SK-N-SH treated with all-trans-retinoic acid at 6 μM for 48 hours (cell line): ENCODE data around the gene SPTSSB.

Experiments
- CSDC2 ChIP-seq: fragments of 250-450 bp; sonication (Bioruptor Pico); IDR thresholded peaks from 2 replicates; pipeline ENCODE4 v1.5.0; 2020; ENCODE audit warnings: mild to moderate bottlenecking, moderate library complexity
- ISL1 ChIP-seq: fragments of 250-450 bp; sonication (Bioruptor Pico); IDR thresholded peaks from 2 replicates; pipeline ENCODE4 v2.1.2; 2022; ENCODE audit warnings: mild to moderate bottlenecking, moderate library complexity
- PPARA ChIP-seq: fragments of 250-450 bp; sonication (Bioruptor Pico); IDR thresholded peaks from 2 replicates; pipeline ENCODE4 v1.5.0; 2020; ENCODE audit warnings: mild to moderate bottlenecking, borderline replicate concordance
- TCF4 ChIP-seq: fragments of 250-450 bp; sonication (Bioruptor Pico); IDR thresholded peaks from 2 replicates; pipeline ENCODE4 v1.8.0; 2021; ENCODE audit warnings: mild to moderate bottlenecking, moderate library complexity, borderline replicate concordance
- ZFP3 ChIP-seq: fragments of 250-450 bp; sonication (Bioruptor Pico); IDR thresholded peaks from 2 replicates; pipeline ENCODE4 v1.5.0; 2020; ENCODE audit warnings: mild to moderate bottlenecking, moderate library complexity
- ZFP30 ChIP-seq: fragments of 450-650 bp; formaldehyde crosslinking; IDR thresholded peaks from 2 replicates; pipeline ENCODE4 v1.5.0; 2022; ENCODE audit warnings: mild to moderate bottlenecking, moderate library complexity
- ZNF565 ChIP-seq: fragments of 450-650 bp; formaldehyde crosslinking; conservative IDR thresholded peaks from 2 replicates; pipeline ENCODE4 v1.5.0; 2020; ENCODE audit warnings: low read depth, mild to moderate bottlenecking, moderate library complexity
- TF ChIP-seq, protein P1 (sequence below): fragments of 250-450 bp; sonication (Bioruptor Pico); IDR thresholded peaks from 2 replicates; pipeline ENCODE4 v1.8.0; 2021; ENCODE audit warnings: low read depth, mild to moderate bottlenecking, moderate library complexity, borderline replicate concordance

GRCh38 chr3:161414907-161415306 is 43.6 kb upstream of the SPTSSB start:
- no peak for TF ChIP-seq ZNF565
- no peak for TF ChIP-seq PPARA (CRISPR knock-in tag)
- no peak for TF ChIP-seq TCF4 (CRISPR knock-in tag)
- TF ChIP-seq ZFP30: no peak
- no peak for TF ChIP-seq CSDC2 (CRISPR knock-in tag)
- no peak for TF ChIP-seq ISL1 (CRISPR knock-in tag)
- TF ChIP-seq, protein P1, sequence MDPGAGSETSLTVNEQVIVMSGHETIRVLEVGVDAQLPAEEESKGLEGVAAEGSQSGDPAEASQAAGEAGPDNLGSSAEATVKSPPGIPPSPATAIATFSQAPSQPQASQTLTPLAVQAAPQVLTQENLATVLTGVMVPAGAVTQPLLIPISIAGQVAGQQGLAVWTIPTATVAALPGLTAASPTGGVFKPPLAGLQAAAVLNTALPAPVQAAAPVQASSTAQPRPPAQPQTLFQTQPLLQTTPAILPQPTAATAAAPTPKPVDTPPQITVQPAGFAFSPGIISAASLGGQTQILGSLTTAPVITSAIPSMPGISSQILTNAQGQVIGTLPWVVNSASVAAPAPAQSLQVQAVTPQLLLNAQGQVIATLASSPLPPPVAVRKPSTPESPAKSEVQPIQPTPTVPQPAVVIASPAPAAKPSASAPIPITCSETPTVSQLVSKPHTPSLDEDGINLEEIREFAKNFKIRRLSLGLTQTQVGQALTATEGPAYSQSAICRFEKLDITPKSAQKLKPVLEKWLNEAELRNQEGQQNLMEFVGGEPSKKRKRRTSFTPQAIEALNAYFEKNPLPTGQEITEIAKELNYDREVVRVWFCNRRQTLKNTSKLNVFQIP (CRISPR knock-in tag): no peak
- no peak for TF ChIP-seq ZFP3 (CRISPR knock-in tag)
